ENCODE measurements around the gene DMBT1.

The DMBT1 gene

DNA sequence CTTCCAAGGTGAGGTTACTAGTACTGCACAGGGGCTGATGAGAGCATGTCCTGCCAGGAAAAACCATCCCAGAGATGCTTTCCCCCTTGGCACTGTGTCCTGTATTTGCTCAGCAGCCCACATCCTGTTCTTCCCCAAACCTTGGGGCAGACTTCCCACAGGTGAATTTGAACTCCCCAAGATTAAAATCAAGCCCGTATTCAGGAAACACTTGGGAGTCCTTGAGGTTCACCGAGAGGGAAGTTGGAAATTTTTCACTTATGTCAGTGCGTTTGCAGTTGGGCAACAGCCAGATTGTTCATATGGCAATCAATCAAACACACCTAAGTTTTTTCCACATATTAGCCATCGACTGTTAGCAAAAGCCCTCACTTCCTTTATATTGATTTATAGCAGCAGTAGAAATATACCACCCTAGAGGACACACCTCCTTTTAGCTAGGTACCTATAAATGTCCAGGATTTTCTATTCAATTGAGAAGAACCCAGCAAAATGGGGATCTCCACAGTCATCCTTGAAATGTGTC is at the start of gene DMBT1:
Gene DMBT1, plus strand, starts transcription at position 476 of the 526 bp plus-strand sequence. Its CDS starts 17 bp downstream, at position 493.
- DNase-seq, result no peak

- no peak for DNase-seq
Measured at GRCh38 chr10:122513053-122513452, 47.5 kb upstream of the DMBT1 start.

GRCh38 chr10:122514045-122514840 is 46.3 kb upstream of the DMBT1 start:
- DNase-seq, result no peak

GRCh38 chr10:122515022-122515424 is 45.5 kb upstream of the DMBT1 start:
- no peak for DNase-seq

DNA sequence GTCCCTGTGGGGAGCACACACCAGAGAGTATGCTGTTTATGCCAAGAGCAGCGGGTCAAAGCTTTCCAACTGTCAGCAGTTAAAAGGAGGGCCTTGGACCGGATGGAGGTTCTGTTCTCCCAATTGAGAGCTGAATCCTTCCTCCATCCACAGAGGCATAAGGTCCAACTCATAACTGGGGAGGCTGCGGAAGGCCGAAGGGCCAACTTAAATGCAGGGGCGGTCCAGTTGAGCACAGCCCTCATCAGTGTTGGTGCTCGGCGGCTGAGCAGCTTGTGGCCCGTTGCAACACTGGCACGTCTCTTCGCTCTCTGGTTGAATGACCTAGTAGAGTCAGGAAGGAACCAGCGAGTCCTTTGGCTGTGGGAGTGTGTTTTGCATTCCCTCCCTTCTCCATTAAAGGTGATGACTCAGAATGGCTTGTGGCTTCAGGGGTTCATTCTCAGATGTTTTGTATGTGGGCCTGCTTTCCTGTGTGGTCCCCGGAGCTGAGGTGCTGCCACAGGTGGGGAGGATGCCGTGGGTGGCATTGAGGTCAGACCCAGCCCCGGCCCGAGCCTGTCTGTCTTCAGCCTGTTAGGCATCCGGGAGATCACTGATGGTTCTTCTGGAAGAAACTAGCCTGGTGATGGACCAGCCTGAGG is 44.8 kb upstream of the DMBT1 start:
- DNase-seq, result peak; percentile 17 to 30

DNA sequence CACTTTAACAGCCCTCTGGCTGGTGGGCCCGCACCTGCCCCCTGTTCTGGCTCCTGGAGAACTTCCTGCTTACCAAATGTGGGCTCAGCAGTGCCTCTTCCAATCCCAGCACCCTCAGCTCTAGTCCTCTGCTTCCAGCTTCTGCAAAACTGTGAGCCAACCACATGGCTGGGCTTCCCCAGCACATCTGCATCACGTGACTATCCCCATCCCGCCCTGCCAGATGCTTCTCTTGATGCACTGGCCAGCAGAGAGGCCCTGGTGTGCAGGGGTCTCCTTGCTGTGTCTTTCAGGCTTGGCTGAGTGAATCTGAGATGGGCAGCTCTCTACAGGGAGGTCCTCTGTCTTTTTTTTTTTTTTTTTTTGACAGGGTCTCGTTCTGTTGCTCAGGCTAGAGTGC is 43.8 kb upstream of the DMBT1 start:
- no peak for DNase-seq

DNA sequence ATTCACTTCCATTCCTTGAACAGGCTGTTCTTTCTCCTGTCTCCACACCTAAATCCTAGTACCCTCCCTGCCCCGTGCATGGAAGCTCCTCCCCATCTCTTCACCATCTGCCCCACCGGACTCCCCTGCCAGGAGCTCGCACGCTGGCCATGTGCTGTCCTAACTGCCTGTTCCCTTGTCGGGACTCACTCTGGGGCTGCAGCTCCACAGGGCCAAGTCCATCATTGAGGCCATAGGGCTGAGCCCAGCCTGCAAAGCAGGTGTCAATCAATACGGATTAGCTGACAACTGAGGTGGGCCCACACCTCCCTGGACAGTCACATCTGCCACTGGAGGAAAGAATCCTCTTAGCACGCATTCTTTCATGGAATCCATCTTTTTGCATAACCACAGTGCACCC is 41.4 kb upstream of the DMBT1 start:
- DNase-seq, result no peak

DNA sequence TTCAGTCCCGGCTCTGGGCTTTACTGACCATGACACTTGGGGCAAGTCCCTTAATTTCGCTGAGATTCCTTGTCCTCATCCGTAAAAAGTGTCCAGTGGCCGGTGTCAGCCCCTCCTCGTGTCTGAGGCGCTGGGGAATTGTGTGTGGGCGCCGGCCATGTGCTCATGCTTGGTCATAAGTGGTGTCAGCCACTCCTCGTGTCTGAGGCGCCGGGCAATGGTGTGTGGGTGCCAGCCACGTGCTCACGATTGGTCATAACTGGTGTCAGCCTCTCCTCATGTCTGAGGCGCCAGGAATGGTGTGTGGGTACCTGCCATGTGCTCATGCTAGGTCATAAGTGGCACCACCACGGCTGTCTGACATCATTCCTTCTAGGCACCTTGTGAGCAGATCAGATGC is 40.7 kb upstream of the DMBT1 start:
- DNase-seq, result no peak

DNA sequence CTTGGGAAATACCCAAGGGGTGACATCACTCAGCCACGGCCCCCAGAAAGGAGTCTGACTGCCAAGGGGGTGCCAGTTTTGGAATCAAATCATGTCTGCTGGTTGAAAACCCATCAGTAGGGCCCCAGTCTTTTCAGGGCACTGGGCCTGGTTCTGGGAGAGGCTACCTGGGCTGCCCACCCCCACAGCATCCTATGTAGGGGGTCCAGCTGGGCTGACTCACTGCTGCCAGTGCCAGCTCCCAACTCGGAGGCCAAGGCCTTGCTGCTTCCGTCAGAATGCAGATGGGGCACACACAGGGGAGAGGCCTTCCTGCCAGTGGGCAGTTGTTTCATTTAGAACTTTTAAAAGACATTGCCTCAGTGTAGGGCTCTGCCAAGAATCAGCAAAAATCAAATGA is 39.5 kb upstream of the DMBT1 start:
- DNase-seq, result no peak

GRCh38 chr10:122524811-122525210 is 35.7 kb upstream of the DMBT1 start:
- DNase-seq, result no peak

- peak in 1 of 2 donors; percentile 13 for DNase-seq
Measured at GRCh38 chr10:122525788-122526187, 34.8 kb upstream of the DMBT1 start.

DNA sequence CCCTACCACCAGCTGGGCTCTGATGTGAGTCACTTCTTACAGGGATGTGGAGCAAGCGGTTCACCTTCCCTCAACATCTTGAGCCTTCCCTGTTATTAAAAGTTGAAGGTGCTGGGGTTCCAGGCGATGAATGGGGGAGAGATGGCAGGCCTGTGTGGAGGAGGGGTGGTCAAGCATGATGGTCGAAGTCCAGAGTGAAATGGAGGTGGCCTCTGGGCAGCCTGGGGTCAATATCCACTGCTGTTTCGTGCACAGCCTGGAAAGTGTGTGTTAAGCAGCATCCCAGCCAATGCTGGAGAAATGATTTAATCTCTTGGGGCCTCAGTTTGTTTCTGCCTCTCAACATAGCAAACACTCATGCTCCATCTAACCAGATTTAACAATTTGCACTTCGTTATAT is 33.7 kb upstream of the DMBT1 start:
- no peak for DNase-seq

DNA sequence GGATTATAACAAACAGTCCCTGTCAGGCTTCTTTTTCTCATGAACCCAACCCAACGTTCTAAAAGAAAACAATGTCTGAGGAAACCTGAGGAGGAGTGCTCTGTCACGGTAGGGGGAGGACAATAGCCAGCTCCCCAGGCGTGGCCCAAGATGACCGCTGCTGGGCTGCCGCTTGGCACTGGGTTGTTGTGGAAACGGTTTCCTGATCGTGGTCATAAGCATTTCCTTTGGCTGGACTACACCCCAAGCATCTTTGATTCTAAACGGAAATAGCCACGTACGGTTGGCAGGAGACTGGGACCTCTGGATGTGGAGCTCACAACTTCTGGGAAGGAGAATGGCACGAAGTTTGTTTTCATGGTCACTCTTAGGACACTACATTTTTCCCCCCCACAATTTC is 30.4 kb upstream of the DMBT1 start:
- no peak for DNase-seq

DNA sequence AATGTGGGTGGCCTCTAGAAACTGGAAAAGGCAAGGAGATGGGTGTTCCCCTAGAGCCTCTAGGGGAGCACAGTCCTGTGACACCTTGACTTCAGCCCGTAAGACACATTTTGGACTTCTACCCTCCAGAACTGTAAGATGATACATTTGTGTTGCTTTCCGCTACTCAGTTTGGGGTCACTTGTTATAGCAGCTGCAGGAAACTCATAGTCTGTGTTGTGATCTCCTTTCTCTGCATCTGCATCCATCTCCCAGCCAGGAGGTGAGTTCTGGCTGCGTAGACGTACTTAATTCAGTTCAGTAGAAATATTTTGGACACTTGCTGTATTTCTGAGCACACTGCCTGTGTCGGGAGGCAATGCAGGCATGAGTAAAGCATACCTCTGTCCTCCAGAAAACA is 29.3 kb upstream of the DMBT1 start:
- DNase-seq, result no peak

DNA sequence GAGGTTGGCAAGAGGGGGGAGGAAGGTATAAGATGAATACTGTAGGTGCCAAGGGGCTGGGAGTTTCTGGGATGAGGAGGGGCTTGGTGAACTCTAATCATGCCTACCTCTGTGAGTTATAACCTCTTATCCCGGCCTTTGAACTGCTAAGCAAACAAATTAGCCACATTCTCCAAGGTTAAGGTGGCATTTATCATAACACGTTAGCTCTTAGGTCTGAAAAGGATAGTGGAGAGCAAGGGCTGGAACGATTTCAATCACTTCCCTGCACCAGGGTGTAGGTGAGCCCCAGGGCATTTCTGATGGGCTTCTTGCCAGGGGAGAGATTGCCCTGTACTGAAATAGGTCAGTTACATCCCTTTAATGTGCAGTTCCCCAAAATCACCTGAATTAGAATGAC is 28.6 kb upstream of the DMBT1 start:
- no peak for DNase-seq

DNA sequence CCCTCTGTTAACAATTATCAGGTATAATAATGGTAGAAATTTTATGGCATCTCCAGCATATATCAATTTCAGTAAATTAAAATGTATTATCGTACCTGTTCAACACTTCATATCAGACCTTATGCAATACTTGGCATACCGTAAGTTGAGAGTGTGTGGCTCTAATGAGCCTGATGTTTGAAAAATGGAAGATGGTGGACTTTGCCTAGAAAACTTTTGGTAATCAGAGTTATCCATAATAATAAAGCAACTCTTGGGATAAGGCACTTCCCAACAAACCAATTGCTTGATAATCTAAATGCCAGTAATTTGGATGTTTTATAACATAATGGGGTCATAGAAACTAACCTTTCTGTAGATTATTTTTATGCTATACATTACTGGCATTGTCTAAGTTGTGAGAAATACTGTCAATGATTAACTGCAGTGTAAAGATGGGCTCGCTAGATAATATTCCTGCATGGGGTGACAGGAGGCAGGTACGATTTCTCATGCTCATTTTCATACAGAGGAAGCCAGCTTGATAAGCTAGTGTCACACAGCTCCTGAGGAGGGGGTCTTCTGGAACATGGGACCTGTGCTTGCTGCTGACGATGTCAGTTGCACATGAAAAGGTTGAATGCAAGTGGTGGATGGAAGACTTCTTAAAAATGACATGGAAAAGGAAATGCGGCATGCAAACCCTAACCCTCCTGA is 27.8 kb upstream of the DMBT1 start:
- DNase-seq, result no peak

- no peak for DNase-seq
Measured at GRCh38 chr10:122537545-122537944, 23.0 kb upstream of the DMBT1 start.

DNA sequence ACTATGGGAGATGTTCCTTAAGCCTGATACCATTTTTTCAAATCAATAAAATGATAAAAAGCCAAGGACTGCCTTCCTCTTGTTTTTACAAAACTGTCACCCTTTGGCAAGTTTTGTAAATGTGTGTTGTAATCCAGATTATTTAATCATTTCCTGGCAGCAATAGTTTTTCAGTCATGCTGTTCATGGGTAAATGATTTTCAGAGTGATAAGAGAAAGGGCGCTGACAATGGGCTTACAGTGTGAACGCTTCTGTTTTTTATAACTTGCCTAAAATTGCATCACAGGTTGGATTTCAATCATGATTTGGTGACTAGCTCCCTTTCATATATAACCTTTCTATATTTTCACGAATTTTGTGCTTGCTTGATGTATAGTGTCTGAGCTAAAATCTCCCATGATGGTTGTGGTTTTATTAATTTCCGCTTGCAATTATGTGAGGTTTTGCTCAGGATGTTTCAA is 19.0 kb upstream of the DMBT1 start:
- DNase-seq, result no peak

DNA sequence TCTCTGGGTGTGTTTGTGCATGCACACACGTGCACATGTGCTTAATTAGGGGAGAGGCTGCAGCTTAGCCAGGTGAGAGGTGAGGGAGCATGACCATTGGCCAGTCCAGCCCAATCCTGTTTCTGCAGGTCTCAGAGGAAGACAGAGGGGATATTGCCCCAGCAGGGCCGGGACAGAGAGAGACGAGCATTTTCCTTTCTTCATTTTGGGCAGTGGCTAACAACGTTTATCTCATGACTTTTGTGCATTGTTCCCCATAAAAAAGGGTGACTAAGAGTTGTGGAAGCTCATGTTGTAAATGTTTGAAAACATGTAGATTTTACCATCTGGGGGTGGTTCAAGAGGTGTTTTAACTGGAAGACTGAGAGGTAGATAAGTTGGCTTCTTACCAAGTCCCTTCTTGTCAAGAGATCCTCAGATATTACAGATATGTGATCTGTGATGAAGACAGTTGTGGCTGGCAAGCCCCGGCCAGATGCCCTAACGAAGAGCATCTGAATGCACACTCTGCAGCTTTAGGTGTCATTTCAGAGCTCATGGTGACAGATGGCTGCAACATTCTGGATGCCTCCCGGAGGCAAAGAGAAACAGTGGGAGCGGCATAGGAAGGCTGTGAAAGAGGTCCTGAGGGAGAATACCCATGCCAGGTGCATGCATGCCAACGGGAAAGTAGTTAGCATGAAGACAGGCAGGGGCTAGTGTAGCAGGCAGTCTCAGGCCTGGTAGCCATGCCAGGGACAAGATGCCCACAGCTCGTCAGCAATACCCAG is 16.7 kb upstream of the DMBT1 start:
- DNase-seq, result no peak

GRCh38 chr10:122544493-122544892 is 16.1 kb upstream of the DMBT1 start:
- DNase-seq, result no peak

DNA sequence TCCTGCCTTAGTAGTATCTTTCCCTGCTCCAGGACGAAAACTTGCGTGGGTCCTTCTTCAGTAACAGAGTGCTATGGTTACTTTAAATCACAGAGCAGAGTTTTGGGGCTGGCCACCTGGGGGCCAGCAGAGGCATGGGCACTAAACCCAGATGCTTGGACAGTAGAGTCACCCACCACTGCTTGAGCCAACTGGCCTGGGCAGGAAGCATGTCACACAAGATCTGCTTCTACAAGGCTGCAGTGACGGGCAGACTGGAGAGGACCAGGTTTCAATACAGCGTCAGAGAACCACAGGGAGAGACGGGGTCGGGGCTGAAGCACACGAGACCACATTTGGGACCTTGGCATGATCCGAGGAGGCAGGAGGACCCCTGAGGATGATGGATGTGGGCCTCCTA is 14.3 kb upstream of the DMBT1 start:
- DNase-seq, result no peak

- DNase-seq, result no peak
Measured at GRCh38 chr10:122548407-122549085, 12.0 kb upstream of the DMBT1 start.

Measured in stimulated activated CD4-positive, alpha-beta T cell treated with anti-CD3 and anti-CD28 coated beads, Interleukin-2, amount 100 ng/mL, for 48 hours (primary cell).